NCI-H2227 (cell line): ENCODE data around the gene DTNB.
"Not testable (repeated sequence)": the region's sequence is repeated elsewhere in the genome, so short reads cannot be mapped to it uniquely, and the experiment has no call there.

ENCODE experiments used
- DNase-seq: peaks from one replicate; lab custom pipeline; 2025; ENCODE audit not compliant: unreplicated experiment; lab: John Stamatoyannopoulos, UW

DTNB gene

GRCh38 chr2:25673300-25674076 lies at the start of gene DTNB:
TSS of gene DTNB (minus strand) at chr2:25673577. CDS start at chr2:25652660, 20,917 bp downstream.
- DNase-seq: peak; percentile 90

DNA sequence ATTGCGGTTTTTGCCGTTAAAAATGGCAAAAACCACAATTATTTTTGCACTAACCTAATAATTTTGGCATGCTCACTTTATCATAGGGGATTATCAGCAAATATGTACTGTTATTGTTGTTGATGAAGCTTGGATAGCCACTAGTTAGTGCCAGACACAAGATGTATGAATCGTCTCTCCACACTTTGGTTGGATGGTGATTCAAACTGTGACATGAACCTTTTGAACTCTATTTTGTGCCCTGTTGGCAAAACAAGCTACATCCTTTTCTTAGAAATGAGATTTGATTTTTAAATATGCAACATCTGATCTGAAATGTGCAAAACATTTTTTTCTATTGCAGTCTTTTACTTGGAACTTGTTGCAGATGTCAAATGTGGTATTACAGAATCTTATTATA lies 48.8 kb upstream of the DTNB start:
- no peak for DNase-seq

- DNase-seq: no peak
These were observed 47.2 kb upstream of the DTNB start for GRCh38 chr2:25720575-25720974.

DNA sequence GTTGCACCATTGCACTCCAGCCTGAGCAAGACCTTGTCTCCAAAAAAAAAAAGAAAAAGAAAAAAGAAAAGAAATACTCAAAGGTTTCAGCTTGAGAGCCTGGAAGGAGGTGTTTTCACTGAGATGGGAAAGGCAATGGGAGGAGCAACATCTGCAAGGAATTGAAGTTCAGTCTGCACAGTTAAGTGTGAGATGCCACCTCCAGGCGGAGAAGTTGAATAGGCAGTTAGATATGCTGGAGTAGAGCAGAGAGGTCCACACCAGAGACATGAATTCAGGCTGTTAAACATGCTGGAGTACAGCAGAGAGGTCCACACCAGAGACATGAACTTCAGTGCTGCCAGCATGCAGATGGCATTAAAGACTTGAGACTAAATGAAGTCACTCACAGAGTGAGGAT lies 41.4 kb upstream of the DTNB start:
- DNase-seq: no peak

DNA sequence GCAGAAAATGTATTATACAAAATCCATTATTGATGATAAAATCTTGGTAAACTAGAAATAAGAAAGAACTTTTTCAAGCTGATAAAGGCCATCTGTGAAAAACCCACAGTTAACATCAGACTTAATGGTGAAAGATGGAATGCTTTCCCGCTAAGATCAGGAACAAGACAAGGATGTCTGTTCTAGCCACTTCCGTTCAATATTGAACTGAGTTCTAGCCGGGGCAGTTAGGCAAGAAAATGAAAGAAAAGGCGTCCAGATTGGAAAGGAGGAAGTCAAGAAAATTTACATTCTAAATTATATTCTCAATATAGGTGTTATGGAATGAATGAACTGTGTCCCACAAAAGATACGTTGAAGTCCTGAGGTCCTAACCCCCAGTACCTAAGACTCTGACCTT lies 39.1 kb upstream of the DTNB start:
- DNase-seq: no peak

DNA sequence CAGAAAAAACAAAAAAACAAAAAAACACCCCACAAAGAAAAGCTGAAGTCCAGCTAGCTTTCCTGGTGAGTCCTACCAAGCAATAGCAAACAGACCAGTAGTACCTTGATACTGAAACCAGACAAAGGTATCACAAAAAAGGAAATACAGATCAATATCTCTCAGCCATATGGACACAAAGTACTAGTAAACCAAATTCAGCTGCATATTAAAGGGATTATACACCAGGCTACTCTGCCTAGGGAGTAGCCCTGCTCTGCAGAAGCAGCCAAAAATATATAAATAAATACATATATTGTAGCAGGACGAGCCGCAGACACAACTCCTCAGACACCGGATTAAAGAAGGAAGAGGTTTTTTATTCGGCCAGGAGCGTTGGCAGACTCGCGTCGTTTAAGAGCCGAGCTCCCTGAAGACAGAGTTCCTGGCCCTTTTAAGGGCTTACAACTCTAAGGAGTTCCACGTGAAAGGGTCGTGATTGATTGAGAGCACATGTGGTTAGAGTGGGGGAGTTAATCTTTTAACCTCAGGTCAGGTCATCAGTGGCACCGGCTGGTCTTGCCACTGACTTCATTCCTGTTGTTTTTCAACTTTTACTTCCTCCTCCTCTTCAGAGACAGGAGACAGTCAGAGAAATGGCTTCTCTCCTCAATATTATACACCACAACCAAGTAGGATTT lies 38.4 kb upstream of the DTNB start:
- no peak for DNase-seq

DNA sequence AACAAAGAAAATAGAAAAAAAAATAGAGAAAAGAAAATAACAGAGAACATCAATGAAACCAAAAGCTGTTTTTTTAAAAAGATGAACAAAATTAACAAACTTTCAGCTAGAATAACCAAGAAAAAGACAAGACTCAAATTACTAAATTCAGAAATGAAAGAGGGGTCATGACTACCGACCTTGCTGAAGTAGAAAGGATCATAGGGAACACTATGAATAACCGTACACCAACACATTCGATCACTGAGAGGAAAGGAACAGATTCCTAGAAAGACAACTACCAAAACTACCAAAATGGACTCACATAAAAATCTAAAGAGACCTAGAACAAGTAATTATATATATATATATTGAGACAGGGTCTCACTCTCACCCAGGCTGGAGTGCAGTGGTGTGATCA lies 37.4 kb upstream of the DTNB start:
- no peak for DNase-seq

DNA sequence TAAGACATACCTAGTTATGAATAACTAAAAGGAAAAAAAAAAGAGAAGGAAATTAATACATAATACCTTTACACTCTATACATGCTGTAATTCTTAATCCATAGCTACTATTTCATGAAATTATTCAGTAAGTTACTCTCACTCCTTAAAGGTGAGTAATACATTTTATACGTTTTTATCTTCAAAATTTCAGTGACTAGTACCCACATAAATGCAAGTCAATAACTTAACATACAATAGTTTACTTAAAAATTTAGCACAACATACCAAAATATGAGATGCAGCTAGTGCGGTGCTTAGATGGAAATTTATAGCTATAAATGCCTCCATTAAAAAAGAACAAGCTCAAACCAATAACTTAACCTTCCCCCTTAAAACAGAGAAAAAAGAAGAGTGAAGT lies 36.0 kb upstream of the DTNB start:
- no peak for DNase-seq

DNA sequence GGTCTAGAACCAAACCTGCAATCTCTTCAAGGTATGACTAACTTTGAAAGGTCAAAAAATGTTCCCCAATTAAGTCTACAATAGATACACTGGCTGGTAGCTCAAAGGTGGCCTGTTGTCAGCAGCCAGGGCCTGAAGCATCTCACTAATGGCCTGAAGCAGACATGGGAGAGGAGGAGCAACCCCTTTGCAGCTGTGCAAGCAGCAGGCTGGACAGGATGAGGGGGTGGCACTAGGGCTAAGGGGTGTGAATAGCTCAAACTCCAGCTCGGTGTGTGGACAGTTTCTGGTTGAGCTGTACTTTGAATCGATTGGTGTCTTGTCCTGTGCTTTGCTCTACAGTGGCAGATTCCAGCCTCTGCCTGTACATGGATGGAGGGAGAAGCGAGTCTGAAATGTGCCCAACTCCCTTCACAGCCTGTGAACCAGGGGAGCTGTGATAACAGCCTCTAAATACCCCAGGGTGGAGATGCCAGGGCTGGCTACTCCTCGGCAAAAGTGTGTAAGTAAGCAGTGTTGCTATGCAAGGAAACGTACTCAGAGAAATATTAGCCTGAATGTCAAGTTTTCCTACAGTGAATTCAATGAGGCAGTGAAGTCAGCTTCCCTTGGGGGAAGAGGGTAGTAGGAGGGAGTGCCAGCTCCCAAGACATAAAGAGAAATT lies 34.7 kb upstream of the DTNB start:
- peak; percentile 13 for DNase-seq

GRCh38 chr2:25705575-25705974 lies 32.2 kb upstream of the DTNB start:
- not testable (repeated sequence) for DNase-seq

GRCh38 chr2:25701801-25702200 lies 28.4 kb upstream of the DTNB start:
- DNase-seq: no peak

GRCh38 chr2:25700221-25700660 lies 26.9 kb upstream of the DTNB start:
- DNase-seq: peak; percentile 59

DNA sequence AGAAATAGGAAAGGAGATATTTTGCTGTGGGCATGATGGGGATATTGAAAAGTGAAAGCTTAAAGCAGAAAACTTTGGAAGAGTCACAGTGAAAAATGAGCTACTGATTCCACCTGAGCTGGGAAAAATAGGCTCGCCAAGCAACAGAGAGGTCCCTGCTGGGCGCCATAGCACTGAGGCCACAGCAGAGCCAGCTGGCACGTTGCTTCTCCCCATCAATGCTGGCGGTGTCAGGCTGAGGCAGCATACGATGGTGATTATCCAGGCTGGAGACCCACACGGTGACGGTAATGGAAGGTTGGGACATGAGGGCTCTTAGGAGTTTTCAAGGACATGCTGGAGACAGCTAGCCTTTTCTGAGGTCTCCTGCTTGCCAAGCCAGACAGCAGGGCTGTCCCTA lies 25.8 kb upstream of the DTNB start:
- DNase-seq: peak; percentile 69

DNA sequence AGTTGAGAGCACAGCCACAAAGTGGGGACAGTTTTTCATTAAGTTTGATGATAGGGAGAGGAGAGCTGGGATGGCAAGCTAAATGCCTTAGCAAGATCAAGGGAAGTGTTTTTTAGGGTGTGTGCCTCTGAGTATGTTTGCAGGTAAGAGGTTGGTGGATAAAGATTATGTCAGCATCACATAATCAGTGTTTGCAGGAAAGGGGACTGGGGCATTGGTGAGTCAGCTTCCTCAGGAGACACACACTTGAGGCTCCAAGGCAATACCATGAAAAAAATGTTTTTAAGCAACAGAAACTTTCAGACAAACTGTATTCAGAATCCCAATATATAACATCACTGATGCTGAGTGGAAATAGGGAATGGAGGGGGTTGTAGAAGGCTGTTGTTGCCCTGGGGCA lies 25.4 kb upstream of the DTNB start:
- DNase-seq: no peak

DNA sequence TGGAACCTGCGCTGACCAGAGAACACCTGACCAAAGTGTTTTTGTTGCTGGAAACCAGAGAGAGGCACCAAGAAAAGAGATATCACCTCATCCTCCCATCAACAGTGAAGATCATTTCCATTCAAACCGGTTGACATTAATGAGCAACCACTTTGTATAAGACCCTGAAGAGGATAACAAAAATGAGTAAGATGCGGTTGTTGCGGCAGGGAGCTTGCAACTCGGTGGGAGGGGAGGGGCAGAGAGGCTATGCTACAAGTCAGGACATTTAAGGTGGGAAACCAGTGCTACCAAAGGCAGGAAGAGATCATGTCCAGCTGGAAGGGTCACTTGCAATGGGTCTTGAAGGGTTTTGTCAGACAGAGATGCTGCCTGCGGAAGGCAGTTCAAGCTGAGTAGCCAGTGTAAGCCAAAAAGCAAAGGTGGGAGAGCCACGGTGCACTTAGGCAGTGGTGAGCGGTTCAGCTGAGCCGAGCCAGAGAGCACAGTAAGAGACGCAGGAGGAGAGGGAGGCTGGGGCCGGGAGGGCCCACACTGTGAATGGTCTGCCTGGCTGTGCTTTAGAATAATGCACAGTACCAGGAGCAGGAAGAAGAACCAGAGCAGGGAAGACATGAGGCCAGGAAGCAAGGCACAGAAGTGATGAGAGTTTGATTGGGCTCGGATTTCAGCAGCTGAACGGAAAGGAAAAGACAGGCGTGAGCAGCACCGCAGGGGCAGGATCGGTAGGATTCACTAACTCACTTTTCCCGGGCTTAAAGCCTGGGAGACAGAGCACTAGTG lies 24.4 kb upstream of the DTNB start:
- DNase-seq: peak; percentile 27

GRCh38 chr2:25692737-25693445 lies 19.5 kb upstream of the DTNB start:
- no peak for DNase-seq

DNA sequence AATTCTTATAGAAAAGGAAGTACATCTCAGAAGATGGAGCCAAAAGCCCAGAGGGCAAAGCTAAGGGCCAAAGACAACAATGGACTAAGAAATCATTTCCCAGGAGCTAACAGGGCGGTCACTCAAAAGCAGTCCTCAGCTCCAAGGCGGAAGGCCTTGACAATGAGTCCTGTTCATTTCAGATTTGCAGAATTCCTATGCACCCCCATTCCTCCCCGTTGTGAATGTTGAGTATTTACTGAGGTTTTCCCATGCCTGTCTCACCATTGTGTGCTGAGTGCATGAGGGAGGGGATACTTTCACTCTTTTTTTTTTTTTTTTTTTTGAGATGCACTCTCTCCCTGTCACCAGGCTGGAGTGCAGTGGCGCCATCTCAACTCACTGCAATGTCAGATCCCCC lies 18.8 kb upstream of the DTNB start:
- no peak for DNase-seq

- DNase-seq: no peak
These were observed 16.7 kb upstream of the DTNB start for GRCh38 chr2:25690058-25690457.

DNA sequence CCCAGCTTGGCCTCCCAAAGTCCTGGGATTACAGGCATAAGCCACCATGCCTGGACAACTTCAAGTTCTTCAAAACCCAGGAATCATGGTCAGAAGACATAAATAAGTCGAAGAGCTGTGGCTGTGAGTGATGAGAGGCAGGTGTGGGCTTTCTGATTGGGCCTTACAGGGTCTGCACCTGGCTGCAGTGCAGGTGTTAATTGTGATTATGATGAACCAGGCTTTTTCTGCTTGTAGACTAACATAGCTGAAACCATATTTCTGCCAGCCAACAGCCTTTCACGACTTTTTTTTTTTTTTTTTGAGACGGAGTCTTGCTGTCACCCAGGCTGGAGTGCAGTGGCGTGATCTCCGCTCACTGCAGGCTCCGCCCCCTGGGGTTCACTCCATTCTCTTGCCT lies 14.9 kb upstream of the DTNB start:
- no peak for DNase-seq

DNA sequence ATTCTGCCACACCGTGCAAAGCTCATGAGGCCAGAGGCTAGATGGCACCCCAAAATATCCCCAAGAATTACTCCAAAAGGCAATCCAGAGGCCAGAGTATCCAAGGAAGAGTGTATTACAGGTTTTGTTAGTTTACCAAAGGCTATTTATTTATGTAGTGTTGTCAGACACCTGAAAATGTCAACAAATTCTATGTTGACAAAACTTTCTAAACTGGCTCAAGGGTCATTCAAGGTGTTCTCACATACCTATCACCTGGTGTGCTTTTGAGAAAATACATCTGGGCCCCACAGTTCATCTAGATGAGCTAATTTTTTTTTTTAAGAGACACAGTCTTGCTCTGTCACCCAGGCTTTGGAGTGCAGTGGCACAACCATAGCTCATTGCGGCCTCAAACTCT lies 12.4 kb upstream of the DTNB start:
- no peak for DNase-seq
